Right lobe of liver (tissue), 6 donors: ENCODE measurements around the gene PITPNC1. TPM values are rescaled to one million over a fixed set of nuclear protein-coding genes. Genes with fewer than 3 reads are reported as not detected.
A peak's percentile ranks its signal among the peaks of the same experiment; 100 is the strongest.

Experiments used
- ATAC-seq, 4 donors: fragments of 200-7000 bp; cut with Tn5 transposase; one replicate each; pipeline ENCODE4 v1.9.1; 2020; ENCODE audit warnings: mild to moderate bottlenecking in 4 of 4, moderate library complexity in 4 of 4
- DNase-seq, 3 donors: peaks; one replicate each; pipeline ENCODE4 v3.0.0-alpha.2; 2020
- H3K27ac ChIP-seq, 3 donors: fragments of 200-600 bp; one replicate each; pipeline ENCODE4 v1.8.0; 2022
- H3K27me3 ChIP-seq, 2 donors: fragments of 200-600 bp; one replicate each; pipeline ENCODE4 v1.8.0; 2022
- H3K36me3 ChIP-seq, 4 donors: fragments of 200-600 bp; sonication (generic) in 1 of 4; one replicate each; pipeline versions ENCODE4 v1.5.1 to v1.8.0; 2017 to 2022; ENCODE audit warnings: control low read depth in 1 of 4
- H3K4me1 ChIP-seq, 4 donors: fragments of 200-600 bp; sonication (generic) in 1 of 4; one replicate each; pipeline versions ENCODE4 v1.5.1 to v1.8.0; 2017 to 2022; ENCODE audit warnings: control low read depth in 1 of 4
- H3K4me3 ChIP-seq, 3 donors: fragments of 200-600 bp; one replicate each; pipeline ENCODE4 v1.8.0; 2022
- H3K9me3 ChIP-seq, 4 donors: fragments of 200-600 bp; sonication (generic) in 1 of 4; one replicate each; pipeline versions ENCODE4 v1.5.1 to v1.8.0; 2017 to 2022; ENCODE audit warnings: control low read depth in 1 of 4
- POLR2A ChIP-seq: fragments of 450-650 bp; IDR thresholded peaks from one replicate; pipeline ENCODE4 v1.6.1; 2017; ENCODE audit warnings: antibody characterized with exemption, mild to moderate bottlenecking
- WGBS: methylation state at CpG from one replicate; pipeline ENCODE4 v1.1.6; 2018; ENCODE audit warnings: low coverage, low lambda C conversion rate; ENCODE audit not compliant: insufficient coverage; ENCODE audit errors: missing lambda C conversion rate; 5-methylcytosine and 5-hydroxymethylcytosine counted together
- intact Hi-C, 2 donors: fragments of 100-400 bp; cut with DNase I; formaldehyde crosslinking; loops; one replicate each; pipeline versions ENCODE4 v1.11.2 to v1.14.1; 2022
- total RNA-seq, 6 experiments: library from RNA; depleted of rRNA in 2 of 6; stranded (reverse); fragments of >200 nt in 2 of 6; fragmentation: NEBNext Ultra II Directional in 3 of 6; extraction: Animal tissue kit (Norgen Biotek cat#: 25700) in 3 of 6; gene quantifications; one replicate each; pipeline versions ENCODE4 v1.1.0 to v1.2.4, GENCODE V29; 2016 to 2023
- TF ChIP-seq, protein P1 (sequence below), 4 donors: fragments of 200-600 bp in 3 of 4; fragments of 450-650 bp in 1 of 4; IDR thresholded peaks; one replicate each; pipeline versions ENCODE4 v1.5.1 to v1.8.0; 2016 to 2022; ENCODE audit warnings: antibody characterized with exemption in 4 of 4, mild to moderate bottlenecking in 2 of 4
- donor health status: DM: no; HTN: yes; CAD: no.
- donor health status: DM: no; HTN: no; CAD: no.
- donor health status: DM: no; HTN: no; CAD: no.
- donor health status: DM: no; HTN: yes; CAD: no.
- donor health status: DM: no; HTN: yes; CAD: no.

PITPNC1 gene
- total RNA-seq, 6 experiments from 2014 or later, result 4.7 to 13.0 (median 7.4) TPM

DNA sequence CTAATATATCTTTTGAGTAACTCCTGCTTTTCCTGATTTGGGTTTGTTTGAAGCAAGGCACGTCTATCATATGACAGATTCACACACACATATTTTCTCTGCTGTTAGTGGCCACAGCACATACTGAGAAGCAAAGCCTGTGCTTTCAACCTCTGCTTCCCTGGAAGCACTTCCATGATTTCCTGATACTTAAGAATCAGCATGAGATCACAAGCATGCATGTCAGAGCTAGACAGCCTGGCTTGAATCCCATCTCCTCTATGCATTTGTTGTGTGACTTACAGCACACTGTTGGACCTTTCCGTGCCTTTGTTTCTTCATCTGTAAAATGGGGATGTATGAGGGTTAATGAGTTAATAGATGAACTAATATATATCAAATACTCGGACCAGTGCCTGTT is 189.6 kb downstream of the PITPNC1 start:
- 93% methylated on average over 3 of the region's 3 CpGs for WGBS
- intact Hi-C loops, result no loop called here
- Histone ChIP-seq H3K4me1 (no peaks in the 10 kb centered on the region), H3K36me3 (no peaks in the 10 kb centered on the region), H3K4me3 (no peak overlapping the region), H3K27me3 (no peaks in the 10 kb centered on the region), H3K9me3 (no peaks in the 10 kb centered on the region), H3K27ac (no peak overlapping the region)
- DNase-seq (no peak), ATAC-seq (no peak)
- TF ChIP-seq POLR2A, result no peak
- TF ChIP-seq, protein P1, sequence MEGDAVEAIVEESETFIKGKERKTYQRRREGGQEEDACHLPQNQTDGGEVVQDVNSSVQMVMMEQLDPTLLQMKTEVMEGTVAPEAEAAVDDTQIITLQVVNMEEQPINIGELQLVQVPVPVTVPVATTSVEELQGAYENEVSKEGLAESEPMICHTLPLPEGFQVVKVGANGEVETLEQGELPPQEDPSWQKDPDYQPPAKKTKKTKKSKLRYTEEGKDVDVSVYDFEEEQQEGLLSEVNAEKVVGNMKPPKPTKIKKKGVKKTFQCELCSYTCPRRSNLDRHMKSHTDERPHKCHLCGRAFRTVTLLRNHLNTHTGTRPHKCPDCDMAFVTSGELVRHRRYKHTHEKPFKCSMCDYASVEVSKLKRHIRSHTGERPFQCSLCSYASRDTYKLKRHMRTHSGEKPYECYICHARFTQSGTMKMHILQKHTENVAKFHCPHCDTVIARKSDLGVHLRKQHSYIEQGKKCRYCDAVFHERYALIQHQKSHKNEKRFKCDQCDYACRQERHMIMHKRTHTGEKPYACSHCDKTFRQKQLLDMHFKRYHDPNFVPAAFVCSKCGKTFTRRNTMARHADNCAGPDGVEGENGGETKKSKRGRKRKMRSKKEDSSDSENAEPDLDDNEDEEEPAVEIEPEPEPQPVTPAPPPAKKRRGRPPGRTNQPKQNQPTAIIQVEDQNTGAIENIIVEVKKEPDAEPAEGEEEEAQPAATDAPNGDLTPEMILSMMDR (IDR thresholded peaks at IDR 0.05), result no peak

DNA sequence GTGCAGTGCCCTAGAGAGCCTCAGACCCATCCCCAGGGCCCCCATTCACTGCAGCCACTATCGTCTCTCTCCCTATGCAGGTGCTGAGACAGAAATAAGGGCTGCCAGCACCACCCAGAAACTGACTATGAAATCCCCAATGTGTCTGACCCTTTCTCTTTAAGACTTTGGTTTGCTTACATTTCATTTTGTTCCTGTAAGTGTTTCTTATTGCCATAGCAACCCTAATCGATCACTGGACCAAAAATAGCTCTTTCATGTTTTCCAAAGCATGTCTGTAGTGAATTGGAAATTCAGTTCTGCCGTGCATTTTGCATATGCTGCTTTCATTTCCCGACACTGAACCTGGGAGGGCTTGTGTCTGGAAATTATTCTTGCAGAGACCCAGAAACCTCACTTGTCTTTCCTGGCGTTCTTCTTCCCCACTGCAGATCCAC is 192.0 kb downstream of the PITPNC1 start:
- no peaks in the 10 kb centered on the region for H3K9me3 ChIP-seq
- H3K4me3 ChIP-seq, result no peak overlapping the region
- TF ChIP-seq, protein P1 (IDR thresholded peaks at IDR 0.05), result no peak
- no peak for TF ChIP-seq POLR2A
- 43% methylated on average over 4 of the region's 5 CpGs for WGBS
- H3K27me3 ChIP-seq, result no peaks in the 10 kb centered on the region
- H3K27ac ChIP-seq, result no peak overlapping the region
- DNase-seq (no peak), ATAC-seq (peak in 1 of 4 donors; percentile 38)
- H3K36me3 ChIP-seq, result no peaks in the 10 kb centered on the region
- intact Hi-C loops, result no loop called here
- H3K4me1 ChIP-seq, result no peaks in the 10 kb centered on the region

DNA sequence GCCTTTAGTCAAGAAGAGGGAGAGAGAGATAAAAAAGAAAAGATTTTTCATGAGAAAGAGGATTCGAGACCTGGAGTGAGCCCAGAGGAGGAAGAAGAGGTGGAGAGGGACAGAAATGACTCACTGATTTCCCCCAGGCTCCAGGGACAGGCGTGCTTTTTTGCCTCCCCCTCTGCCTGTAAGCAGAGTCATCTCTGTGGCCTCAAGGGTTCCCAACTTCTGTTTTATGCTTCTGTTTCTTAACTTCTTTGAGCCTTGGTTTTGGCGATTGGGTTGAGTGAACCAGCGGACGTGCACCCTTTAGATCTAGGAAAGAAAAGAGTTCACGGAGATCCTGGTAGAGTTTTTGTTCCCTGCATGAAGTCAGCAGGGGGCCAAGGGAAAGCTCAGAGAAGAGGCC is 192.8 kb downstream of the PITPNC1 start:
- no peaks in the 10 kb centered on the region for H3K9me3 ChIP-seq
- 70% methylated on average over 6 of the region's 6 CpGs for WGBS
- H3K4me3 ChIP-seq, result no peak overlapping the region
- no peaks in the 10 kb centered on the region for H3K4me1 ChIP-seq
- ATAC-seq, result peak in 2 of 4 donors; percentile 35 to 52
- DNase-seq, result no peak
- no peak overlapping the region for H3K27ac ChIP-seq
- H3K36me3 ChIP-seq, result no peaks in the 10 kb centered on the region
- intact Hi-C loops, result no loop called here
- H3K27me3 ChIP-seq, result no peaks in the 10 kb centered on the region
- TF ChIP-seq, protein P1 (IDR thresholded peaks at IDR 0.05), result no peak
- TF ChIP-seq POLR2A, result no peak

DNA sequence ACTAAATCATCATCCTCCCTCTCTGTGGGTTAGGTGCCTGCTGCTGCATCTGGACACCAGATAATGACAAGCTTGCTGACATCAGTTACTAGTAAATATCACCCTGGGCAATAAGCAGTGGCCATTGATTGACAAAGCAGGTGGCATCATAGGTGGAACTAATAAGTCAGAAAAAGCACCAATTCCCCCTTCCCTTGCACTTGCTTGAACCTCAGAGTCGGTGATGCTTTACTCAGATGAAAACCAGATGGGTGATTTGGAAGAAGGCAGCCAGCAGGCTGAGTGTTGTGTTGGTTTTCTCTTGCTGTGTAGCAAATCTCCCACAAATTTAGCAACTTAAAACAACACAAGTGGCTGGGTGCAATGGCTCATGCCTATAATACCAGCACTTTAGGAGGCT is 193.7 kb downstream of the PITPNC1 start:
- DNase-seq (no peak), ATAC-seq (no peak)
- Histone ChIP-seq H3K4me3 (no peak overlapping the region), H3K36me3 (no peaks in the 10 kb centered on the region), H3K4me1 (no peaks in the 10 kb centered on the region), H3K27me3 (no peaks in the 10 kb centered on the region), H3K27ac (no peak overlapping the region), H3K9me3 (no peaks in the 10 kb centered on the region)
- WGBS, result no CpG with 5 or more reads among the region's 1 CpG
- TF ChIP-seq, protein P1 (IDR thresholded peaks at IDR 0.05), result no peak
- TF ChIP-seq POLR2A, result no peak
- intact Hi-C loops, result no loop called here

DNA sequence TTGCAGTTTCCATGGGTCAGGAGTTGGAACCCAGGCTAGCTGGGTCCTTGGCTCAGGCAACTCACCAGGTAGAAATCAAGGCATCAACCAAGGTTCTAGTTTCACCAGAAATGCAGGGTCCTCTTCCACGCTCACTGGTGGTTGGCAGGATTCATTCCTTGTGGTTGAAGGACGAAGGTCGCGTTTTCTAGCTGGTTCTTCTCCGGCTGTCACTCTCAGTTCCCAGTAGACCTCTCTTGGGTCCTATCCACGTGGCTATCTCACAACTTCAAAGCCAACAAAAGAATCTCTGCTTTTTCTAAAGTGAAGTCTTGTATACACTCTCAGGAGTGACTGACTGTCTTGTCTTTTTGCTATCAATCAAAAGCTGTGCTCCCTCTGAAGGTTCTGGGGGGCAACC is 194.4 kb downstream of the PITPNC1 start:
- no peak overlapping the region for H3K4me3 ChIP-seq
- TF ChIP-seq, protein P1 (IDR thresholded peaks at IDR 0.05), result no peak
- no peak for TF ChIP-seq POLR2A
- intact Hi-C loops, result no loop called here
- H3K27me3 ChIP-seq, result no peaks in the 10 kb centered on the region
- no peak overlapping the region for H3K27ac ChIP-seq
- DNase-seq (no peak), ATAC-seq (no peak)
- H3K36me3 ChIP-seq, result no peaks in the 10 kb centered on the region
- 93% methylated on average over 6 of the region's 6 CpGs for WGBS
- no peaks in the 10 kb centered on the region for H3K9me3 ChIP-seq
- H3K4me1 ChIP-seq, result no peaks in the 10 kb centered on the region
